ENCODE results near the gene BLM. TPM values are rescaled to one million over a fixed set of nuclear protein-coding genes. Genes with fewer than 3 reads are reported as not detected.

The BLM gene
- total and polyA plus RNA-seq, 2 of the 4 experiments (the other 2 are of a cell fraction) = 2.5 to 6.5 TPM

DNA sequence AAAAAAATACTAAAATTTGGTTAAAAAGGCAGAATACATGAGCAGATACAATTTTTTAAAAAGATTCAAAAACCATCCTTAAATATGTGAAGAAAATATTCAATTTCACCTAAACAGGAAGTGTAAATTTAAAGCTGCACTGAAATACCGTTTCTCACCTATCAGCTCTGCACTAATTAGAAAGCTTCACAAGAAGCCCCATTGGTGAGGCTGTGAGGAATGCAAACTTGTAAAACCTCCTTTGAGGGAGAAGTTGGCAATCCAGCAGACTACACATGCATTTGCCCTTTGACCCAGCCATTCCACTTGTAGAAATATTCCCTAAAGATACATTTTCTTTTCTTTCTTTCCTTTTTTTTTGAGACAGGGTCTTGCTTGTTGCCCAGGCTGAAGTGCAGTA lies 18.8 kb downstream of the BLM start:
- peaks cover 9 to 16% of the 10 kb centered on the region in 2 experiments; a peak in 3 of 4 replicates for H3K79me1 ChIP-seq (ENCODE audit: low read depth in 1 of 2, low read length in 2 of 2)
- no peak overlapping the region for H3K27ac ChIP-seq (ENCODE audit: insufficient read depth, low read length)
- no peak overlapping the region for H2AFZ ChIP-seq (replicated peaks; ENCODE audit: low read length, poor library complexity)
- H3K14ac ChIP-seq (replicated peaks; ENCODE audit: low read depth, low read length) = no peak overlapping the region
- H3K23ac ChIP-seq (ENCODE audit: low read depth, low read length) = no peak overlapping the region; the same call in 1 of the 2 replicates
- H2BK20ac ChIP-seq (ENCODE audit: low read depth, low read length) = no peak overlapping the region
- BruUV-seq (replicated peaks) = no TSS peak
- no peaks in the 10 kb centered on the region for H3K9me1 ChIP-seq (ENCODE audit: insufficient read depth, low read length)
- DNase-seq (no peak), ATAC-seq (ENCODE audit: low read depth) (no peak)
- POLR2A ChIA-PET (ENCODE audit: unreplicated experiment) = no interaction called here
- no peak overlapping the region for H3K4me3 ChIP-seq (ENCODE audit: insufficient read depth, low read depth, low read length)
- intact Hi-C loops (cut with micrococcal nuclease) (no loop called here), in situ Hi-C loops (cut with MboI; ENCODE audit: low sequenced_read_pairs) (no loop called here), dilution Hi-C loops (cut with HindIII; ENCODE audit: low sequenced_read_pairs, unreplicated experiment) (no loop called here)
- H3K4me2 ChIP-seq (ENCODE audit: low read depth, low read length) = no peak overlapping the region
- CTCF ChIA-PET = no interaction called here
- H3K27me3 ChIP-seq (ENCODE audit: control insufficient read depth, insufficient read depth, low read length) = no peaks in the 10 kb centered on the region
- H2AK5ac ChIP-seq (ENCODE audit: low read depth, low read length) = no peak overlapping the region
- H3K56ac ChIP-seq (ENCODE audit: extremely low read depth, insufficient read depth, low read length) = no peak overlapping the region
- no peak overlapping the region for H3K18ac ChIP-seq (ENCODE audit: low read depth, low read length)
- H4K20me1 ChIP-seq (ENCODE audit: insufficient read depth, low read length) = no peaks in the 10 kb centered on the region
- no CpG with 5 or more reads among the region's 1 CpG for WGBS, 2 experiments (ENCODE audit: extremely low coverage in 2 of 2, insufficient read length in 1 of 2)
- no peaks in the 10 kb centered on the region for H3K36me3 ChIP-seq (ENCODE audit: control insufficient read depth, insufficient read depth, low read length)
- no peak overlapping the region for H2AK9ac ChIP-seq (replicated peaks; ENCODE audit: low read depth, low read length, poor library complexity)
- H3K4ac ChIP-seq (ENCODE audit: low read depth, low read length) = no peak overlapping the region
- H4K8ac ChIP-seq (ENCODE audit: low read depth in 2 of 2, low read length in 2 of 2) = no peak overlapping the region
- no peaks in the 10 kb centered on the region for H3K4me1 ChIP-seq (ENCODE audit: control insufficient read depth, insufficient read depth, low read length)
- H4K91ac ChIP-seq (ENCODE audit: insufficient read depth, low read depth, low read length) = no peak overlapping the region
- no peak overlapping the region for H2BK15ac ChIP-seq (ENCODE audit: low read depth, low read length)
- no peak overlapping the region for H3K9ac ChIP-seq (ENCODE audit: low read depth, low read length)
- no peak overlapping the region for H4K5ac ChIP-seq (ENCODE audit: low read depth, low read length)
- no peak overlapping the region for H2BK120ac ChIP-seq (ENCODE audit: low read depth, low read length)
- no peaks in the 10 kb centered on the region for H3K9me3 ChIP-seq (ENCODE audit: control insufficient read depth, insufficient read depth, low read length)
- TF ChIP-seq, protein P1, sequence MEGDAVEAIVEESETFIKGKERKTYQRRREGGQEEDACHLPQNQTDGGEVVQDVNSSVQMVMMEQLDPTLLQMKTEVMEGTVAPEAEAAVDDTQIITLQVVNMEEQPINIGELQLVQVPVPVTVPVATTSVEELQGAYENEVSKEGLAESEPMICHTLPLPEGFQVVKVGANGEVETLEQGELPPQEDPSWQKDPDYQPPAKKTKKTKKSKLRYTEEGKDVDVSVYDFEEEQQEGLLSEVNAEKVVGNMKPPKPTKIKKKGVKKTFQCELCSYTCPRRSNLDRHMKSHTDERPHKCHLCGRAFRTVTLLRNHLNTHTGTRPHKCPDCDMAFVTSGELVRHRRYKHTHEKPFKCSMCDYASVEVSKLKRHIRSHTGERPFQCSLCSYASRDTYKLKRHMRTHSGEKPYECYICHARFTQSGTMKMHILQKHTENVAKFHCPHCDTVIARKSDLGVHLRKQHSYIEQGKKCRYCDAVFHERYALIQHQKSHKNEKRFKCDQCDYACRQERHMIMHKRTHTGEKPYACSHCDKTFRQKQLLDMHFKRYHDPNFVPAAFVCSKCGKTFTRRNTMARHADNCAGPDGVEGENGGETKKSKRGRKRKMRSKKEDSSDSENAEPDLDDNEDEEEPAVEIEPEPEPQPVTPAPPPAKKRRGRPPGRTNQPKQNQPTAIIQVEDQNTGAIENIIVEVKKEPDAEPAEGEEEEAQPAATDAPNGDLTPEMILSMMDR (conservative IDR thresholded peaks at IDR 0.05; ENCODE audit: low read depth, low read length) = no peak
- TF ChIP-seq BHLHE40 (IDR thresholded peaks at IDR 0.05; ENCODE audit: low read depth, low read length) (no peak), RCOR1 (IDR thresholded peaks at IDR 0.05; ENCODE audit: insufficient replicate concordance, low read length) (no peak), MXI1 (IDR thresholded peaks at IDR 0.05; ENCODE audit: borderline replicate concordance, low read depth, low read length) (no peak), CHD1 (IDR thresholded peaks at IDR 0.05; ENCODE audit: low read depth, low read length) (no peak), RFX5 (IDR thresholded peaks at IDR 0.05; ENCODE audit: low read depth, low read length) (no peak), MAZ (IDR thresholded peaks at IDR 0.05; ENCODE audit: borderline replicate concordance, low read depth, low read length) (no peak), NFE2L2 (IDR thresholded peaks at IDR 0.05; ENCODE audit: low read depth, low read length) (no peak), SMC3 (IDR thresholded peaks at IDR 0.05; ENCODE audit: low read depth, low read length) (no peak), MAFK (IDR thresholded peaks at IDR 0.05; ENCODE audit: low read depth, low read length) (no peak), CEBPB (IDR thresholded peaks at IDR 0.05; ENCODE audit: low read depth, low read length) (no peak), RAD21 (IDR thresholded peaks at IDR 0.05; ENCODE audit: low read length) (no peak), FOS (IDR thresholded peaks at IDR 0.05; ENCODE audit: low read depth, low read length) (no peak), POLR2A (IDR thresholded peaks at IDR 0.05; ENCODE audit: low read depth, low read length) (no peak)
- TF ChIP-seq, protein P2, sequence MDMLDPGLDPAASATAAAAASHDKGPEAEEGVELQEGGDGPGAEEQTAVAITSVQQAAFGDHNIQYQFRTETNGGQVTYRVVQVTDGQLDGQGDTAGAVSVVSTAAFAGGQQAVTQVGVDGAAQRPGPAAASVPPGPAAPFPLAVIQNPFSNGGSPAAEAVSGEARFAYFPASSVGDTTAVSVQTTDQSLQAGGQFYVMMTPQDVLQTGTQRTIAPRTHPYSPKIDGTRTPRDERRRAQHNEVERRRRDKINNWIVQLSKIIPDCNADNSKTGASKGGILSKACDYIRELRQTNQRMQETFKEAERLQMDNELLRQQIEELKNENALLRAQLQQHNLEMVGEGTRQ (IDR thresholded peaks at IDR 0.05; ENCODE audit: low read depth, low read length) = no peak
- TF ChIP-seq, protein P3, sequence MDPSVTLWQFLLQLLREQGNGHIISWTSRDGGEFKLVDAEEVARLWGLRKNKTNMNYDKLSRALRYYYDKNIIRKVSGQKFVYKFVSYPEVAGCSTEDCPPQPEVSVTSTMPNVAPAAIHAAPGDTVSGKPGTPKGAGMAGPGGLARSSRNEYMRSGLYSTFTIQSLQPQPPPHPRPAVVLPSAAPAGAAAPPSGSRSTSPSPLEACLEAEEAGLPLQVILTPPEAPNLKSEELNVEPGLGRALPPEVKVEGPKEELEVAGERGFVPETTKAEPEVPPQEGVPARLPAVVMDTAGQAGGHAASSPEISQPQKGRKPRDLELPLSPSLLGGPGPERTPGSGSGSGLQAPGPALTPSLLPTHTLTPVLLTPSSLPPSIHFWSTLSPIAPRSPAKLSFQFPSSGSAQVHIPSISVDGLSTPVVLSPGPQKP (IDR thresholded peaks at IDR 0.05; ENCODE audit: borderline replicate concordance, low read depth, low read length) = no peak
- H2BK5ac ChIP-seq (ENCODE audit: low read depth, low read length, poor library complexity, severe bottlenecking) = no peak overlapping the region
